SU-DHL-6 (cell line): ENCODE measurements around the gene CDH13.

ENCODE experiments used
- EZH2phosphoT487 ChIP-seq: fragments of 200-600 bp; sonication (generic), shearing (Covaris generic); conservative IDR thresholded peaks from 2 replicates; pipeline ENCODE4 v1.6.1; 2018; ENCODE audit warnings: mild to moderate bottlenecking, antibody characterized with exemption, low read length, moderate library complexity, mixed read lengths
- TF ChIP-seq, protein P1 (sequence below): fragments of 200-600 bp; sonication (generic); IDR thresholded peaks from one replicate; pipeline ENCODE4 v1.5.1; 2017; ENCODE audit warnings: antibody characterized with exemption, mild to moderate bottlenecking, low read length, moderate library complexity; ENCODE audit not compliant: insufficient read depth, poor library complexity, severe bottlenecking

DNA sequence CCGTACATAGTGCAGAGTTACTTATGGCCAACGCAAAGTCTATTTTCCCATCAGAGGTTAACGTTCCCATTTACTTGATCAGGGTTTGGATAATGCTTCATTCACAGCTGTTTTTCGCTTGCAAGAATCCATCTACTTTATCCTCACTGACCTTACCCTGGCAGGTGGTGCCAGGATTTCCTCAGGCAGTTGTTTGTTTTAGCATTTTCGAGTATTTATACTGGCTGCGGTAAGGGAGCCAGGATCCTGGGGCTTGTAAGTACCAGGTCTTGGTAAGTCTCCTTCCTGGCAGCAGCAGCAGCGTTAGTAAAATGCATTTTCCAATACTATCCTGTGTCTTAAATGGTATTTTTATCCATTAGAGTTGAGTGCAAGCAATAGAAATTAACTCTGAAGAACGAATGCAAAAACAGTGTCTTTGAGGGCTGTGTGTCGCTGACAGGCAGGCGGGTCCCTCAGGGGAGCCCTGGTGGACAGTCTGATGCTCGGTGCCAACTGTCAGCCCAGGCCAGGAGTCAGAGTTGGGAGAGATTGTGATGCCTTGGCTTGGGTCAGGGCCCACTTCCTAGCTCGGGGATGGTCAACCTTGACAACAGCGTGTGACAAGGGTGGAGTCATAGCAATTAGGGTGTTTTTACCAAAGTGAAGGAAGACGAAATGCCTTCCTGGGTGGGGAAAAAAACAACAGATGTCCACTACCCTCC is 1088.6 kb downstream of the CDH13 start:
- TF ChIP-seq, protein P1, sequence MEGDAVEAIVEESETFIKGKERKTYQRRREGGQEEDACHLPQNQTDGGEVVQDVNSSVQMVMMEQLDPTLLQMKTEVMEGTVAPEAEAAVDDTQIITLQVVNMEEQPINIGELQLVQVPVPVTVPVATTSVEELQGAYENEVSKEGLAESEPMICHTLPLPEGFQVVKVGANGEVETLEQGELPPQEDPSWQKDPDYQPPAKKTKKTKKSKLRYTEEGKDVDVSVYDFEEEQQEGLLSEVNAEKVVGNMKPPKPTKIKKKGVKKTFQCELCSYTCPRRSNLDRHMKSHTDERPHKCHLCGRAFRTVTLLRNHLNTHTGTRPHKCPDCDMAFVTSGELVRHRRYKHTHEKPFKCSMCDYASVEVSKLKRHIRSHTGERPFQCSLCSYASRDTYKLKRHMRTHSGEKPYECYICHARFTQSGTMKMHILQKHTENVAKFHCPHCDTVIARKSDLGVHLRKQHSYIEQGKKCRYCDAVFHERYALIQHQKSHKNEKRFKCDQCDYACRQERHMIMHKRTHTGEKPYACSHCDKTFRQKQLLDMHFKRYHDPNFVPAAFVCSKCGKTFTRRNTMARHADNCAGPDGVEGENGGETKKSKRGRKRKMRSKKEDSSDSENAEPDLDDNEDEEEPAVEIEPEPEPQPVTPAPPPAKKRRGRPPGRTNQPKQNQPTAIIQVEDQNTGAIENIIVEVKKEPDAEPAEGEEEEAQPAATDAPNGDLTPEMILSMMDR: no peak
- no peak for TF ChIP-seq EZH2phosphoT487
